ENCODE measurements around the gene ANAPC1.
"Not testable (repeated sequence)": the region's sequence is repeated elsewhere in the genome, so short reads cannot be mapped to it uniquely, and the experiment has no call there.

Gene ANAPC1

DNA sequence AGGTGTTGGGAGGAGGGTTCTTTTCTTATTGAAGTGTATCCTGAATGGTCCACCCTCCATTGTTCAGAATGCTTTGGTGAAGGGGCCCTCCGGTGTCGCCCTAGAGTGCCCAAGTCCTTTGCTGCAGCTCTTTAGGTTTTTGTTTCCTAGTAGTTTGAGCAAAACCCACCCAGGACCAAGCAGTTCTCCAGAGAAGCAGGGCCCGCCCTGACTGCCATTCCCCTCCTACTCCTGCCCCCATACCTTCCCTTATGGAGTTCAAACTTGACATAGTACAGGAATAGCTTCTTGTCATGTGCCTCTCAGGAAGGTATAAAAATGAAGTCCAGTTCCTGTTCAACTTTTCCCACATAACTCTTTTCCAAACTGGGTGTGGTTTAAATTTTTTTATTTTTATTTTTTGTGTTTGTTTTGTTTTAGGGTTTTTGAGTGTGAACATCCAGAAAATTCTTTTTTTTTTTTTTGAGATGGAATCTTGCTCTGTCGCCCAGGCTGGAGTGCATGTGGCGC lies 20.0 kb upstream of the ANAPC1 start:
- DNase-seq (ENCODE audit: low spot score), result no peak

DNA sequence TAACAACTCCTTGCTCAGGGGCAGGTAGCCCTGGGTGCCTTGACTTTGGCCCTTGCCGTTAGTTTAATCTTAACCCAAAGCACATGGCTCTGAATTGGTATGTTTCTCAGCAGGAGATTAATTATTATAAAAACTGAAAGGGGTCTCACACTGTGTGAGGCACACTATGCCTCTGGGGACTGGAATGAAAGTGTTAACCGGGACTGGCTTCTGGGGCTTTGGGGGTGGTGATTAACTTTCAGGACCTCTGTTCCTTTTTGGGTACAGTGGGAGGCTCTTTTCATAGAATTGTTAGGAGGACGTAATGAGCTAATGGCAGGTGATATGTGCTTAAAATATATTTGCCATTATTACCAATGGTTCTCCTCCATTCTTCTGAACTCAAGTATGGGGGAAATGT lies 19.5 kb upstream of the ANAPC1 start:
- no peak for DNase-seq (ENCODE audit: low spot score)

DNA sequence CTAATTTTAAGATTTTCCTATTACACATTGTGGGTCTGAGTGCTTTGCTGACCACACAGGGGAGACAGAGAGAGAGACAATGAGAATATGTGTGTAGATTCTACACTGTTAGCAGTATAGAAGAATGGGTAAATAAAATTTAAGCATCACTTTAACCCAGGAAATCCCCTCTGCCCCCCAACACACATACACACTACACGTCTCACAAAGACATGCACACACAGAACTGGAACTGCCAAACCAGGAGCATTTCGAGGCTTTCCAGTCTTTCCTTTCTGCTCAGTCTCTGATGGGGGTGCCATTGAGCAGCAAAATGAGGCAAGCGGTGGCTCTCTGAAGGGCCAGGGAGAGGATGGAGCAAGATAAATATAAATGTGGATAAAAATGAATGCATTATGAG lies 16.9 kb upstream of the ANAPC1 start:
- DNase-seq (ENCODE audit: low spot score), result no peak

DNA sequence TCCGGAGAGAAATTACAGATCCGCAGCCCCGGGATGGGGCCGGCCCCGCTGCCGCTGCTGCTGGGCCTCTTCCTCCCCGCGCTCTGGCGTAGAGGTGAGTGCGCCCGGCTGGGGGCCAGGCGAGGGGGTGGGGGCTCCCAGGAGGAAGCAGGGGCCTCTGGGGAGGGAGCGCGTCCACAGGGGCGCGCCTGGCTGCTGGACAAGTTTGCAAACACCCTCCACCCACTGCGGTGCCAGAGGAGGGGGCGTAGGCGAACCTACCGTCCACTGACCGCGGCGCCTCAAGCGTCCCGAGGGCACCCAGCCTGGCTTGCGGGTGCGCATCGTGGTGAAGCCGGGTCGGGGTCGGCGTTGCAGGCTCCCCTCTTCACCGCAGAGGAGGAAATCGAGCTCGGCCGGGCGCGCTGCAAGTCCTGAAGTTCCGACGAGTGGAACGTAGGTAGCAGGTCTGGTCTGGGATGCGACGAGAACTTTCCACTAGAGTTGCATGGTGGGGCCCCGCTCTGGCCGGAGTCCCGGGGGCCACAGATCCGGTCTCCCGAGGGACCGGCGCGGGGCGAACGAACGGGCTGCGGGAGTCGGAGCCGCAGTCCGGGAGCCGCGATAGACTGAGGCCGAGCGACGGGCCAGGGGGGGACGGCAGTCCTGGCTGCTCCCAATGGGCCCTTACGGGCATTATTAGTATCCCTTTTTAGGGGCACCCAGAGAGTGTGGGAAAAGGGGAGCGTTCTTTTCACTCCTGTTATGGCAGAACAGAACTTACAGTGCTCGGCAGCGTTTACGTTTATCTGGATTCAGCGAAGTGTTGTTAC lies 14.9 kb upstream of the ANAPC1 start:
- no peak for DNase-seq (ENCODE audit: low spot score)

DNA sequence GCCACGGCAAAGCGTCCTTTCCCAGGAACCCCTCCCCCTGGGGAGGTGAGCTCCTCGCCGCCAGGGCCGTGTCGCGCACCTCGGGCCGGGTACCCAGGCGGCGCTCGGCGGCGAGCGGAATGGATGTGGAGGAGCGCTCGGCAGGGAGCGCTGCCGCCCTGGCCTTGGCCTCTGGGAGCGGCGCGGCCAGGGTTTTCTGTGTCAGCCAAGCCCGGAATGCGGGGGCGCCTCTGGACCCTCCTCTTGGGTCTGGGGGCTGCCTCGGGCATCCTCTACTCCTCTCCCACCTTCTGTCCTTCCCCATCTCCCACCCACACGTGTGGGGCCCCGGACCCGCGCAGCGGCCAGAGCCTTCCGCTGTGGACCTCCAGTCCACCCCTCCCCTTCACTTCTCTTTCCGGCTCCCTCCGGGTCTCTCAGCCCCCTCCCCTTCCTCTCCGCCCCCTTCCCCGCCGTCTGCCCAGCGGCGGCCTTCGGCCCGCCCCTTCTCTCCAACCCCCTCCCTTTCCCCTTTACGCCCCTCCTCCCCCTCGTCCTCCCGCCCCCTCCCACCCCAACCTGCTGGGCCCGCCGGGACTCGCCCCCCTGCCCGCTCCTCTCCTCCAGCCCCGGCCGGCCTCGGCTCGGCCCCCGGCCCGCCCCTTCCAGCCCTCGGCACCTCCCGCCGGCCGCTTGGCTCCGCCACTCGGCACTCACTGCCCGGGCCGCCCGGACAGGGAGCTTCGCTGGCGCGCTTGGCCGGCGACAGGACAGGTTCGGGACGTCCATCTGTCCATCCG lies 14.1 kb upstream of the ANAPC1 start, which contains the start of gene MERTK:
MERTK (plus strand) TSS at position 684 of the 779 bp plus-strand sequence. CDS start 129 bp downstream, outside the sequence.
- DNase-seq (ENCODE audit: low spot score), result peak; percentile 49

DNA sequence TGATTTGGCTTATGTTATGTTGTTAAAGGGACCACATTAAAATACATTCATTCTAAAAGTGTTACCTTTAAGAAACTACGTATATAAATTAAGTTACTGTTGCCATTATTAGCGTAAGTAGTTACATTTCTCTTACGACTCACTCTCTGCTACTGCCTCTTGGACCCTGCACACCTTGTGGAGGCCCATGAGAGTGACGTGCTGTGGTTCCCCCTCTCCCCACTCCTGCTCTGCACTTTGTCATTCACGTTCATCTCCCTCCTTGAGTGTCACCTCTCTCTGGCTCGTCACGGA lies 13.6 kb upstream of the ANAPC1 start:
- DNase-seq (ENCODE audit: low spot score), result no peak

DNA sequence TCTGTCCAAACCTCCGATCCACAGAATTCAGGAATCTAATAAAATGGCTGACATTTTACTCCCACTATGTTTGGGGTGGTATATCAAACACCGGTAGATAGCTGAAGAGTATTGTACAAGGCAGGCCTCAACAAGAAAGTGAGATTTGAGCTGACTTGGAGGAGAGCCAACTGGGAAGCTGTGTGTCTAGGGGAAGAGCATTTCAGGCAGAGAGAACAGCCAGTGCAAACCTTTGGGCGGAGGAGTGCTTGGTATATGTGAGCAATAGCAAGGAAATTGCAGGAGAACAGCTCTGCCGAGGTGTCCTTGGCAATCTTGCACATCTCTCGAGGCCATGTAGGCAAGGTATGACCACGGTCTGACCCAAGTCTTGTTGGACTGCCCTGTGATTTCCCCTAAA lies 12.6 kb upstream of the ANAPC1 start:
- DNase-seq (ENCODE audit: low spot score), result no peak

DNA sequence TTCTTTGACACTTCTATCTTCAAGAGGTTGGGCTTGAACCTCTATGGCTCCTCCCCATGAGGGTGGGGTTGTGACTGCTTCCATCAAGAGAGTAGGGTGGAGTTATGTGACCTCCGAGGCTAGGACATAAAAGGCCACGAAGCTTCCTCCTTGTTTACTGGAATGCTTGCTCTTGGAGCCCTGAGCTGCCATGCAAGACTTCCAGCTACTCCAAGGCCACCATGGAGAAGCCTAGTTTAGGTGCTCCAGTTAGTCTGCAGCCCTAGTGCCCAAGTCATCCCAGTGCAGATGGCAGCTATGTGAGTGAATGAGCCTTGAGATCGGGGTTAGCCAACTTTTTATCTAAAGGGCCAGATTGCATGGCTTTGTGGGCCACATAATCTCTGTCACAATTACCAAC lies 12.0 kb upstream of the ANAPC1 start:
- no peak for DNase-seq (ENCODE audit: low spot score)

DNA sequence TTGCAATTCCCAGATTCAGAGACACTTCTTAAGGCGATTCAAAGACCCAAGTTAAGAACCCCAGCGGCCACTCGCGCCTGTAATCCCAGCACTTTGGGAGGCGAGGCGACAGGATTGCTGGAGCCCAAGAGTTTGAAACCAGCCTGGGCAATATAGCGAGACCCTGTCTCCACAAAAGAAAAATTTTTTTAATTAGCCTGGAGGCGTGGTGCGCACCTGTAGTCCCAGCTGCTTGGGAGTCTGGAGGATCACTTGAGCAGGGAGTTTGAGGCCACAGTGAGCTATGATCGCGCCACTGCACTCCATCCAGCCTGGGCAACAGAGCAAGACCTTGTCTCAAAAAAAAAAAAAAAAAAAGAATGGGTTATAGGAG lies 585 bp upstream of the ANAPC1 start:
- no peak for DNase-seq (ENCODE audit: low spot score)

DNA sequence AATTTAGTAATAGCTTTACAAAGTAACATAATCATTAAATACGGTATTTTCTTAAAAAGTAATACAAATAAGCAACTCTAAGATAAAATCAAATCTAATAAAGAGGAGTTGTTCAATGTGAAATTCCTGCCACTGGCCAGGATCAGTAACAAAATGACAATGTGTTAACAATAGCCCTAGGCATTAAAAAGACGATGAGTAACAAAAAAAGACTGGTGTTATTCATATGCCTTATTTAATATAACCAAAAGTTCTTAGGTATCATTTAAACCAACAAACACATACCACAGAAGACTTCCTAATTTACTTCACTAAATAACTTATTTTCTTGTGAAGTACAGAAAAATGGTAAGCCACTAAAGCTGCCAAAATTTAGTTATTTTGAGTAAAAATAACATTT lies 11.2 kb downstream of the ANAPC1 start:
- DNase-seq (ENCODE audit: low spot score), result not testable (repeated sequence)

DNA sequence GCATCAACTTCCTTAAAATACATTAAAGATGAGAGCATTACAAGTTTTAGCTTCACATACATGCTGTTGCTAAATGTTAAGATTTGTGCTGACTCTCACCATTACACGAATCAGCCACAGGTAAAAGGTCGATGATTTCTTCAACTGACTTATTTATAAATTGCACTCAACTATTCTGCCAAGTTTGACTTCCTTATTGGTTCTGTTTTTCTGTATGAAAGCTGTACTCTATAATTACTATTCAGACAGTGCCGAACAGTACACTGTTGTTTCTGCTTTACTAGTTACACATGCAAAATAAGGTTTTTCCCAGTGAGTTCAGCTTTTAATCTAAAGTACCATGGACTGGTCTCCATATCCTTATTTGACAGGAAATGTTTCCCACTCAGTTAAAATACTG lies 18.9 kb downstream of the ANAPC1 start:
- not testable (repeated sequence) for DNase-seq (ENCODE audit: low spot score)

DNA sequence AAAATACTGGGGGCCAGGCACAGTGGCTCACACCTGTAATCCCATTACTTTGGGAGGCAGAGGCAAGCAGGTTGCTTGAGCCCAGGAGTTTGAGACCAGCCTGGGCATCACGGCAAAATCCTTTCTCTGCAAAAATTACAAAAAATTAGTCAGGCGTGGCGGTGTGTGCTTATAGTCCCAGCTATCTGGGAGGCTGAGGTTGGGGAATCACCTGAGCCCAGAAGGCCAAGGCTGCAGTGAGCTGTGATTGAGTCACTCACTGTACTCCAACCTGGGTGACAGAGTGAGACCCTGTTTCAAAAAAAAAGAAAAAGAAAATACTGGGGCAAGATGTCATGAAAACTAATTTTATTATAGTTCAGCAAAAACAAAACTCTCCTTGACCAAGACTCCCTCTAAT lies 24.0 kb downstream of the ANAPC1 start:
- not testable (repeated sequence) for DNase-seq (ENCODE audit: low spot score)

DNA sequence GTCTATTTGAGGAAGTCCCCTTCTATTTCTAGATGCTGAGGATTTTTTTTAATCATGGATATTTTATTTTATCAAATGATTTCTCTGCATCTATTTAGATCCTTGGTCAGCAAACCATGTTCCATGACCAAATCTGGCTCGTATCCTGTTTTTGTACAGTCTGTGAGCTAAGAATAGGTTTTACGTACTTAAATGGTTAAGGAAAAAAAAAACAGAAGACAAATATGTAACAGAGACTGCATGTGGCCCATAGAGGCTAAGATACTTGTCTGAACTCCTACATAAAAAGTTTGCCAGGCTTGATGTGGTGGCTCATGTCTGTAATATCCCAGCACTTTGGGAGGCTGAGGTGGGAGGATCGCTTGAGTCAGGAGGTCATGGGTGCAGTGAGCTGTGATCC lies 31.4 kb downstream of the ANAPC1 start:
- DNase-seq (ENCODE audit: low spot score), result not testable (repeated sequence)

DNA sequence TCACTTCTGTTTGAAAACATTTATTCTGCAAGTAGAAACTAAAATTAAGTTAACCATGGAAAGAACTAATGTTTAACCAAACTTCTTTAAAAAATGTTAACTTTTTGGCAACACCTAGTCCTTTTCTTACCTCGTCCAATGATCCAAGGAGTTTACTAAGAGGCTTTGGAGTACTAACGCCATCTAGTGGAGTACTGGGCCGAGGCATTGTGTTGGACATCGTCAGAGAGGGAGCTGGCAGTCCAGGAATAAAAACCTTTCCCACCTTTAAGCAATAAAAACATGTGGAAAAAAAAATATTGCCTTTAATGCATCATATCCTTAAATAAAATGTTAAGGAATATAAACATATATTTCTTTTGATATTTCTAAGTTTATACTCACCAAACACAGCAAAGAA lies 33.3 kb downstream of the ANAPC1 start:
- not testable (repeated sequence) for DNase-seq (ENCODE audit: low spot score)

DNA sequence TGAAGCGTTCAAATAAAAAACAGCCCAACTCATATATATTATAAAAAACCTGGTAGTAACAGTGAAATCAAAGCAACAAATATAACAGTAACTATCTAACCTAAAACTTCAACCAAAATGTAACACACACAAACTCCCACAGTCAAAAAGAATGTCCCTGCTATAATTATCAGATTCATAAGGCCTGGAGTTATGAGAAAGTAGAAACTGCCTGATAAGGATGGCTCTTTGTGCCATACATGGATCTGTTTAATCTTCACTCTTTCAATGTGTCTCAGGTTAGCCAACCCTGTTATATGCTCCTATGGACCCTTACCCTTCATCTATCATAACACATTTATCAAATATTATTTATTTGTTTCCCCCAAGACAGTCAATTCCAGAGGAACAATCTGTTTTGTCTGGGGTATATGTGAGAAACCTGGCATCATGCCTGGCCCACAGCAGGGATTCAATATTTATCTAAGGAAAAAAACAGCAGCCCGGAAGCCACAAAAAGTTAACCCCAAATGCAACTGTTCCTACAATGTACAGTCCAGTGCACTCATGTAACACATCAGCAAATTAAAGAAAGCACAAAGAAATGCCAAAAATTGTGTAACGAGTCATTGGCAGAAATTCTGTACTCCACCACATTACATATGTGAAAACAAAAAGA lies 44.2 kb downstream of the ANAPC1 start:
- DNase-seq (ENCODE audit: low spot score), result not testable (repeated sequence)

DNA sequence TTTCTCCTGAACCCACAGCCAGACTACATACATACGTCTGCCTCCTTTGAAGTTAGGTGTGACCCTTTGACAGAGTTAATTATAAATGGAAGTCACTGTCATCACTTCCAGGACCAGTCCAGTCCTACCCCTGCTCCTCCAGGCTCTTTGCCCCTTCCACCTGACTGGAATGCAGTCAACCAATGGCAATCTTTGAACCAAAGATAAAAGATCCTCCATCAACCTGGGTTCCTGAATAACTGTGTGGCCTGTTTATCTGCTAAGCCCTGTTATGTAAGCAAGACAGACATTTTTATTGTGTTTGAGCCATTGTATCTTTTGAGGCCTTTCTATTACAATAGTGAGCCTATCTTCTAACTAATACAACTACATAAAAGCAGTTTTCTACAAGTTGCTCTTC lies 45.0 kb downstream of the ANAPC1 start:
- not testable (repeated sequence) for DNase-seq (ENCODE audit: low spot score)

DNA sequence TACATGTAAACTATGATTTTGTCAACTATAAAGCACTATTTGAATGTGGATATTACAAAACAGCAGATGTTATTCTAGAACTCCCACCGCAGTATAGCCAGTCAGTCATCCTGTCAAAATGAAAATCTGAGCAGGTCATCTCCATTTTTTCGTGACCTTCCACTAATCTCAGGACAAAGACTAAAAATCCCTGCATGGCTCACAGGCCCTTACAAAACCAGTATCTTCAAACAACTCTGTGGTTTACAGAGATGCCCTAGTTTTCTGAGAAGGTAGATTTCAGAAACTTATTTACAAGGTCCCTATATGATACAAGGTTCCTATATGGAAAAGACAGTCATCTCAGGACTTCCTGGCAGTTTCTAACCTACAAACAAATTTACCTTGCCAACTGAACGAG lies 49.8 kb downstream of the ANAPC1 start:
- not testable (repeated sequence) for DNase-seq (ENCODE audit: low spot score)

DNA sequence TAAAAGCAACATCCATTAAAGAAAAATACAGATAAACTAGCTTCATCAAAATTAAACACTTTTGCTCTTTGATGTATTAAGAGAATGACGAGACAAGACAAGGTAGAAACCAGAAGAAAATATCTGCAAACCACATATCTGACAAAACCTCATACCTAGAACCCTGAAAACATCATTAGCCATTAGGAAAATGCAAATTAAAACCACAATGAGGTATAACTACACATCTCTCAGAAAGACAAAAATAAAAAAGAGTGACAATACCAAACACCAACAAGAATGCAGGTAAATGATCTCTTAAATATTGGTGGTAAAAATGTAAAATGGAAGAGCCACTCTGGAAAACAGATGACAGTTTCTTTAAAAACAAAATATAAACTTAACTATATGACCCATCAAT lies 53.5 kb downstream of the ANAPC1 start:
- not testable (repeated sequence) for DNase-seq (ENCODE audit: low spot score)

DNA sequence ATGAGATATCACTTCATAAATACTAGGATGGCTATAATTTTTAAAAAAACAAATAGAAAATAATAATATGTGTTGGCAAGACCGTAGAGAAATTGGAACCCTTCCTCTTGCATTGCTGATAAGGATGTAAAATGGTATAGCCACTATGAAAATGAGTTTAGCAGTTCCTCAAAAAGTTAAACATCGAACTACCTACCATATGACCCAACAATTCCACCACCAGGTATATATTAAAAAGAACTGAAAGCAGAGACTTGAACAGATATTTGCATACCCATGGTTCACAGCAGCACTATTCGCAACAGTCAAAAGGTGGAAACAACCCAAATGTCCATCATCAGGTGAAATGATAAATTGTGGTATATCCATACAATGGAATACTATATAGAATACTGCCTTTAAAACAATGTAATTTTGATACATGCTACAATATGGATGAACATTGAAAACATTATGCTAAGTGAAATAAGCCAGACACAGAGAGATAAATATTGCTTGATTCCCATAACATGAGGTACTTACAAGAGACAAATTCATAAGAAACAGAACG lies 55.7 kb downstream of the ANAPC1 start:
- DNase-seq (ENCODE audit: low spot score), result not testable (repeated sequence)

DNA sequence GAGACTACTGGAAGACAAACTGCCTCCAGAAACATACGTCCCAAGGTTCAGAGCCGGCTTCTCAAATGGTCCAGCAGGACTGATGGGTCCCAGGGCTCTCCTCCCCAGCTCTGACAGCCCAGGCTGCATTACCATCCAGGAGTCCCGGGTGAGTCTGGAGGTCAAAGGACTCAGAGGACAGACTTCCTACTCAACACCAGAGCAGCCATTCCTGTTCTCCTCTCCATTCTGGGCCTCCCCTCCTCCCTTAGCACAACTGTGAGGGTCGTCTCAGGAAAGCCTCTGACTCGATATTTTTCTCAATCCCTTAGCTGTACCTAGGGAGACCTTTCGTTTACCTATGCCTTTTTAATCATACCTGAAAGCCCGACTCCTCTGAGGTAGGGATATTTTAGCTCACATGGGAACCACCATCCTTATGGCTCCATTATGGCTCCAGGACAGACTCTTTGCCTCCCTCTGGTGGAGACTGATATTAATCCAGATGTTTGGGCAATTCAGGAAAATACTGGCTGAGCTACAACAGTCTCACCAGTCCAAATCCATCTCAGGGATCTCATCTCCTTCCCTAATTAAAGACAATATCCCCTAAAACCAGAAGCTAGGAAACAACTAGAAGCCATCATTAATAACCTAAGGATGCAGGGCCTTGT lies 70.9 kb downstream of the ANAPC1 start:
- DNase-seq (ENCODE audit: low spot score), result not testable (repeated sequence)

DNA sequence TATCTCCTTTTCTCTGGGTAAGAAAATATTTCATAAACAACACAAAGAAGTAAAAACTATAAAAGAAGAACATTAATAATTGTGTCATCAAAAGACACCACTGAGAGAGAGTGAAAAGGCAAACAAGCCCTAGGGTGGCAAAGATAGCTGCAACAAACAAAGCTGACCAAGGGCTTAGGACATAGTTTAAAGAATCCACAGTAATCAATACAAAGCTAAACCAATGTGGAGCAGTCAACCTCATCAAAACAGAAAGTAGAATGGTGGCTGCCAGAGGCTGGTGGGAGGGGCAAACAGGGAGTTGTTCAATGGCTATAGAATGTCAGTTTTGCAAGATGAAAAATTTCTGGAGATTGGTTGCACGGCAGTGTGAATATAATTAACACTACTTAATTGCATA lies 93.4 kb downstream of the ANAPC1 start:
- DNase-seq (ENCODE audit: low spot score), result not testable (repeated sequence)

DNA sequence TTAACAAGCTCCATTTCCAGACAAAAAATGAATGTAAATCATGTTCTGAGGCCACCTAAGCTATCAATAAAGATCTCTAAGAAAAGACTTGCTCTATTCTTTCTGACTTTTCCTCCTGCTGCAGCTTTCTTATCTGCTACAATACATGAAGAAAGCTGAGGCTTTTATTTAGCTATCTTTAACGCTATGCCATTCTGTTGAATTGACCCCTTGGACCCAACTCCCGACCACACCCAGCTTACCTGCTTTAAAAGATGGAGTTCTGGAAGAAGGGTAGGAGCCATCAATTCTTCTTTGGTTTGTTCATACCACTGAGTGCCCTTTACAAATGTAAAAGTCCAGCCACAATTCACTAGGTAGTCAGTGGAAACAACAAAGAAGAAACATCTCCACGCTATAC lies 99.9 kb downstream of the ANAPC1 start:
- DNase-seq (ENCODE audit: low spot score), result not testable (repeated sequence)

Measured in COLO829 (cell line).